HepG2 (cell line): ENCODE measurements around the gene TSC1. TPM values are rescaled to one million over a fixed set of nuclear protein-coding genes. Genes with fewer than 3 reads are reported as not detected.

ENCODE experiments used
- ATAC-seq: fragments of 200-7000 bp; cut with Tn5 transposase; 3 replicates; pipeline ENCODE4 v1.9.1; 2020; ENCODE audit warnings: mild to moderate bottlenecking, moderate library complexity
- BruUV-seq: library from RNA; stranded (reverse); fragments of 400-500 nt; replicated peaks from 2 replicates; lab custom pipeline; 2021; lab: Mats Ljungman, UMichigan
- CTCF ChIA-PET: fragments of 300-600 bp; formaldehyde crosslinking; extraction: SDS; loops from one replicate; lab custom pipeline; 2021; ENCODE audit warnings: low total read pairs, inconsistent platforms, low intra/inter-chr PET ratio; lab: Yijun Ruan, JAX
- POLR2A ChIA-PET: fragments of 350-600 bp; sonication (Branson Sonifier 250); formaldehyde crosslinking; loops from one replicate; lab custom pipeline; 2020; ENCODE audit warnings: antibody characterized with exemption, inconsistent platforms; lab: Yijun Ruan, JAX
- DNase-seq: peaks from one replicate; pipeline ENCODE4 v3.0.0-alpha.2; 2015; ENCODE audit warnings: low spot score
- FAIRE-seq: peaks from 3 replicates; lab custom pipeline; 2011; peaks lifted over from hg19 to GRCh38; lab: Jason Lieb, UNC
- H2AFZ ChIP-seq: one replicate; pipeline ENCODE4 v1.6.1; 2011; ENCODE audit warnings: low read length, inconsistent platforms
- H3K27ac ChIP-seq: fragments of 300-600 bp; 3 replicates; pipeline ENCODE4 v1.8.0; 2011; ENCODE audit warnings: mixed run types, mild to moderate bottlenecking, mixed read lengths, low read length, inconsistent platforms; ENCODE audit not compliant: insufficient read depth; ENCODE audit errors: extremely low read length
- H3K27me3 ChIP-seq, 2 experiments: fragments of 200-600 bp in 1 of 2; 2 replicates in 1 of 2; 3 replicates in 1 of 2; pipeline versions ENCODE4 v1.6.0 to v1.8.0; 2011; ENCODE audit warnings: low read length in 2 of 2, mild to moderate bottlenecking in 2 of 2, moderate library complexity in 2 of 2, inconsistent platforms in 1 of 2; ENCODE audit not compliant: insufficient read depth in 2 of 2, control insufficient read depth in 1 of 2
- H3K36me3 ChIP-seq, 2 experiments: fragments of 200-600 bp in 1 of 2; replicated peaks in 1 of 2; 2 replicates in 1 of 2; 3 replicates in 1 of 2; pipeline versions ENCODE4 v1.5.1 to v1.8.0; 2011; ENCODE audit warnings: low read length in 2 of 2, inconsistent platforms in 1 of 2; ENCODE audit not compliant: insufficient read depth in 2 of 2, control insufficient read depth in 1 of 2
- H3K4me1 ChIP-seq: 2 replicates; pipeline ENCODE4 v1.5.1; 2012; ENCODE audit warnings: low read length, inconsistent platforms; ENCODE audit not compliant: insufficient read depth
- H3K4me2 ChIP-seq: 2 replicates; pipeline ENCODE4 v1.6.0; 2011; ENCODE audit warnings: low read depth, low read length, inconsistent platforms
- H3K4me3 ChIP-seq, 3 experiments: fragments of 200-600 bp in 1 of 3; sonication (generic), shearing (Covaris generic) in 1 of 3; replicated peaks in 1 of 3; 2 replicates each; pipeline ENCODE4 v1.5.1; 2011 to 2016; ENCODE audit warnings: low read length in 3 of 3, inconsistent platforms in 2 of 3, low read depth in 2 of 3, mild to moderate bottlenecking in 2 of 3, control low read depth in 1 of 3, mixed read lengths in 1 of 3; ENCODE audit not compliant: insufficient read depth in 1 of 3
- H3K79me2 ChIP-seq: one replicate; pipeline ENCODE4 v1.6.1; 2011; ENCODE audit warnings: low read length, inconsistent platforms; ENCODE audit not compliant: insufficient read depth
- H3K9ac ChIP-seq: 2 replicates; pipeline ENCODE4 v1.6.0; 2011; ENCODE audit warnings: mild to moderate bottlenecking, low read depth, low read length, inconsistent platforms; ENCODE audit not compliant: insufficient read depth
- H3K9me3 ChIP-seq: 2 replicates; pipeline ENCODE4 v1.5.1; 2012; ENCODE audit warnings: mild to moderate bottlenecking, low read length
- H4K20me1 ChIP-seq: 2 replicates; pipeline ENCODE4 v1.6.0; 2011; ENCODE audit warnings: inconsistent platforms, mild to moderate bottlenecking, low read length, moderate library complexity; ENCODE audit not compliant: insufficient read depth
- FOSL1 ChIP-seq: sonication (generic); formaldehyde crosslinking; IDR thresholded peaks from 2 replicates; pipeline ENCODE4 v1.9.0; 2021; ENCODE audit warnings: missing genetic modification reagents, borderline replicate concordance
- FOXA1 ChIP-seq, 2 experiments: fragments of 450-650 bp in 1 of 2; sonication (generic) in 1 of 2; formaldehyde crosslinking in 1 of 2; IDR thresholded peaks; 2 replicates each; pipeline versions ENCODE4 v1.4.0 to v1.6.1; 2016 to 2020; ENCODE audit warnings: missing genetic modification reagents in 1 of 2
- GABPA ChIP-seq, 2 experiments: IDR thresholded peaks; 2 replicates each; pipeline ENCODE4 v1.6.1; 2011 to 2016; ENCODE audit warnings: low read depth in 2 of 2, low read length in 1 of 2, missing biosample characterization in 1 of 2, missing genetic modification characterization in 1 of 2
- KAT7 ChIP-seq: IDR thresholded peaks from 2 replicates; pipeline ENCODE4 v1.6.1; 2018; ENCODE audit warnings: borderline replicate concordance, missing compliant biosample characterization
- TEAD2 ChIP-seq: sonication (generic); formaldehyde crosslinking; IDR thresholded peaks from 2 replicates; pipeline ENCODE4 v1.9.0; 2021; ENCODE audit warnings: missing genetic modification reagents
- ZBTB37 ChIP-seq: sonication (generic); formaldehyde crosslinking; IDR thresholded peaks from 2 replicates; pipeline ENCODE4 v1.4.0; 2020; ENCODE audit warnings: mild to moderate bottlenecking, missing genetic modification reagents
- ZNF251 ChIP-seq: sonication (generic); formaldehyde crosslinking; IDR thresholded peaks from 2 replicates; pipeline ENCODE4 v1.9.0; 2021; ENCODE audit warnings: mild to moderate bottlenecking, missing genetic modification reagents
- ZNF607 ChIP-seq: sonication (generic); formaldehyde crosslinking; IDR thresholded peaks from 2 replicates; pipeline ENCODE4 v1.5.1; 2020; ENCODE audit warnings: missing genetic modification reagents, mild to moderate bottlenecking, borderline replicate concordance
- ZNF777 ChIP-seq: sonication (generic); formaldehyde crosslinking; IDR thresholded peaks from 2 replicates; pipeline ENCODE4 v1.4.0; 2020; ENCODE audit warnings: missing genetic modification reagents
- WGBS: methylation state at CpG from one replicate; pipeline ENCODE4 v1.1.6; 2017; ENCODE audit warnings: low lambda C conversion rate; 5-methylcytosine and 5-hydroxymethylcytosine counted together
- in situ Hi-C: cut with HindIII; loops from 2 replicates; pipeline ENCODE4 v1.10.0; 2017; ENCODE audit warnings: low pct_unique_long_range_greater_than_20kb; ENCODE audit not compliant: extremely low pct_ligation_motif_present
- intact Hi-C: fragments of 100-400 bp; cut with micrococcal nuclease; formaldehyde crosslinking; loops from one replicate; pipeline ENCODE4 v1.10.0; 2022; ENCODE audit not compliant: unreplicated experiment
- polyA plus RNA-seq, 8 experiments: library from polyadenylated mRNA; depleted of rRNA in 3 of 8; stranded (reverse) in 7 of 8; unstranded in 1 of 8; fragments of >200 nt; fragmentation: Illumina TruSeq in 4 of 8; extraction: Trizol in 4 of 8; gene quantifications; 2 replicates each; pipeline versions ENCODE4 v1.2.1 to v1.2.3, GENCODE V29; 2011 to 2016; ENCODE audit warnings: low read depth in 4 of 8, missing spikeins in 1 of 8, mixed read lengths in 1 of 8; ENCODE audit not compliant: insufficient read depth in 1 of 8
- total RNA-seq, 5 experiments: library from RNA; depleted of rRNA; stranded (reverse); fragments of >200 nt; fragmentation: Illumina TruSeq; extraction: Trizol; gene quantifications; 2 replicates each; pipeline ENCODE4 v1.2.3, GENCODE V29; 2016; ENCODE audit warnings: low read depth in 1 of 5
- TF ChIP-seq, protein P1 (sequence below): sonication (generic); formaldehyde crosslinking; IDR thresholded peaks from 2 replicates; pipeline ENCODE4 v1.4.0; 2020; ENCODE audit warnings: mild to moderate bottlenecking, missing genetic modification reagents
- TF ChIP-seq, protein P2 (sequence below): sonication (generic); formaldehyde crosslinking; IDR thresholded peaks from 2 replicates; pipeline ENCODE4 v1.9.0; 2022; ENCODE audit warnings: low read depth, missing genetic modification reagents

The TSC1 gene
- total and polyA plus RNA-seq, 2 of the 13 experiments (the other 11 are each of a cell fraction or from before 2014, with no cell fraction given): 31.6 to 66.1 TPM

DNA sequence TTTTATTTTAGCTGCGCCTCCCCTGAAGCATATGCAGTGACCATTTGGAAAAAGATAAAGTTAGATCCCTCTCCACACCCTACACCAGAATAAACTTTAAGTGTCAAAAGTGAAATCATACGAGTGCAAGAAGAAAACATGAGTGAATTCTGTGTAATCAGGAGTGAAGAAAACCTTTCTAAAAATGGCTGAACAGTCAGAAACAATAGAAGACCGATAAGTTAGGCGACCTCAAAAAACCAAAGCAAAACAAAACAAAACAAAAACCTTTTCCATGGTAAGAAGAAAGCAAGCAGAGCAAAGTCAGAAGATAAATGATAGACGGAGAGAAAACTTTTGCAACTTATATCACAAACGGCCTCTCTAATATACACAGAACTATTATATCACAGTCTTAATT, 16.6 kb upstream of the TSC1 start:
- Histone ChIP-seq H2AFZ (no peak overlapping the region), H3K9ac (no peak overlapping the region), H3K4me3 (no peak overlapping the region), H3K4me1 (no peaks in the 10 kb centered on the region), H3K4me2 (no peak overlapping the region), H3K9me3 (no peaks in the 10 kb centered on the region), H3K36me3 (no peaks in the 10 kb centered on the region), H3K27me3 (peaks cover 3 to 14% of the 10 kb centered on the region in 2 experiments; a peak in 4 of 5 replicates), H4K20me1 (no peaks in the 10 kb centered on the region), H3K79me2 (no peaks in the 10 kb centered on the region), H3K27ac (no peak overlapping the region)
- POLR2A ChIA-PET: no interaction called here
- in situ Hi-C loops (no loop called here), intact Hi-C loops (no loop called here)
- BruUV-seq: no TSS peak
- CTCF ChIA-PET: no interaction called here
- 13% methylated on average over 6 of the region's 6 CpGs for WGBS
- TF ChIP-seq ZNF251 (CRISPR knock-in tag) (no peak), GABPA (IDR thresholded peaks at IDR 0.05; ENCODE audit: low read depth, low read length) (no peak), GABPA (CRISPR knock-in tag; IDR thresholded peaks at IDR 0.05; ENCODE audit: low read depth) (no peak), ZNF777 (CRISPR knock-in tag) (no peak), FOSL1 (no peak)
- TF ChIP-seq, protein P1, sequence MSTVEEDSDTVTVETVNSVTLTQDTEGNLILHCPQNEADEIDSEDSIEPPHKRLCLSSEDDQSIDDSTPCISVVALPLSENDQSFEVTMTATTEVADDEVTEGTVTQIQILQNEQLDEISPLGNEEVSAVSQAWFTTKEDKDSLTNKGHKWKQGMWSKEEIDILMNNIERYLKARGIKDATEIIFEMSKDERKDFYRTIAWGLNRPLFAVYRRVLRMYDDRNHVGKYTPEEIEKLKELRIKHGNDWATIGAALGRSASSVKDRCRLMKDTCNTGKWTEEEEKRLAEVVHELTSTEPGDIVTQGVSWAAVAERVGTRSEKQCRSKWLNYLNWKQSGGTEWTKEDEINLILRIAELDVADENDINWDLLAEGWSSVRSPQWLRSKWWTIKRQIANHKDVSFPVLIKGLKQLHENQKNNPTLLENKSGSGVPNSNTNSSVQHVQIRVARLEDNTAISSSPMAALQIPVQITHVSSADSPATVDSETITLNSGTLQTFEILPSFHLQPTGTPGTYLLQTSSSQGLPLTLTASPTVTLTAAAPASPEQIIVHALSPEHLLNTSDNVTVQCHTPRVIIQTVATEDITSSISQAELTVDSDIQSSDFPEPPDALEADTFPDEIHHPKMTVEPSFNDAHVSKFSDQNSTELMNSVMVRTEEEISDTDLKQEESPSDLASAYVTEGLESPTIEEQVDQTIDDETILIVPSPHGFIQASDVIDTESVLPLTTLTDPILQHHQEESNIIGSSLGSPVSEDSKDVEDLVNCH (CRISPR knock-in tag): no peak
- FAIRE-seq (no peak), DNase-seq (no peak), ATAC-seq (no peak)

- Histone ChIP-seq H3K9me3 (peaks cover 12% of the 10 kb centered on the region; the same call in 1 of the 2 replicates), H3K36me3 (no peaks in the 10 kb centered on the region), H2AFZ (no peak overlapping the region), H3K4me1 (no peaks in the 10 kb centered on the region), H3K9ac (no peak overlapping the region), H3K4me3 (no peak overlapping the region), H3K27ac (no peak overlapping the region), H3K4me2 (no peak overlapping the region), H3K79me2 (no peaks in the 10 kb centered on the region), H4K20me1 (no peaks in the 10 kb centered on the region), H3K27me3 (peaks cover 0 to 3% of the 10 kb centered on the region in 2 experiments; a peak in 3 of 5 replicates)
- ATAC-seq: no peak
- TF ChIP-seq ZNF607 (CRISPR knock-in tag) (no peak), ZBTB37 (CRISPR knock-in tag) (no peak), TEAD2 (CRISPR knock-in tag) (no peak), FOXA1 (IDR thresholded peaks at IDR 0.05) (no peak), FOXA1 (CRISPR knock-in tag; IDR thresholded peaks at IDR 0.05) (no peak), KAT7 (CRISPR knock-in tag) (no peak)
- TF ChIP-seq, protein P2, sequence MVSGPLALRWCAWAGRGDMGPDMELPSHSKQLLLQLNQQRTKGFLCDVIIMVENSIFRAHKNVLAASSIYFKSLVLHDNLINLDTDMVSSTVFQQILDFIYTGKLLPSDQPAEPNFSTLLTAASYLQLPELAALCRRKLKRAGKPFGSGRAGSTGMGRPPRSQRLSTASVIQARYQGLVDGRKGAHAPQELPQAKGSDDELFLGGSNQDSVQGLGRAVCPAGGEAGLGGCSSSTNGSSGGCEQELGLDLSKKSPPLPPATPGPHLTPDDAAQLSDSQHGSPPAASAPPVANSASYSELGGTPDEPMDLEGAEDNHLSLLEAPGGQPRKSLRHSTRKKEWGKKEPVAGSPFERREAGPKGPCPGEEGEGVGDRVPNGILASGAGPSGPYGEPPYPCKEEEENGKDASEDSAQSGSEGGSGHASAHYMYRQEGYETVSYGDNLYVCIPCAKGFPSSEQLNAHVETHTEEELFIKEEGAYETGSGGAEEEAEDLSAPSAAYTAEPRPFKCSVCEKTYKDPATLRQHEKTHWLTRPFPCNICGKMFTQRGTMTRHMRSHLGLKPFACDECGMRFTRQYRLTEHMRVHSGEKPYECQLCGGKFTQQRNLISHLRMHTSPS: no peak
- POLR2A ChIA-PET: no interaction called here
- no peak for FAIRE-seq
- CTCF ChIA-PET: no interaction called here
- 32% methylated on average over 6 of the region's 6 CpGs for WGBS
- DNase-seq: no peak
- in situ Hi-C loops: no loop called here
- BruUV-seq: no TSS peak
- intact Hi-C loops: no loop called here
Measured at GRCh38 chr9:132957805-132958204, 13.4 kb upstream of the TSC1 start.
